BE2C (cell line): Measurements from ENCODE around the gene DESI1.

ENCODE experiments used
- DNase-seq: peaks from one replicate; pipeline ENCODE4 v3.0.0-alpha.2; 2020
- H3K27me3 ChIP-seq: fragments of 250-450 bp; sonication (Bioruptor Pico); 2 replicates; pipeline ENCODE4 v1.5.1; 2020; ENCODE audit warnings: mild to moderate bottlenecking
- H3K36me3 ChIP-seq: fragments of 250-450 bp; sonication (Bioruptor Pico); 2 replicates; pipeline ENCODE4 v1.5.1; 2020; ENCODE audit warnings: mild to moderate bottlenecking
- H3K4me1 ChIP-seq: fragments of 250-450 bp; sonication (Bioruptor Pico); 2 replicates; pipeline ENCODE4 v1.5.1; 2020
- H3K4me3 ChIP-seq: 2 replicates; pipeline ENCODE4 v1.5.1; 2011; ENCODE audit warnings: low read depth, low read length
- H3K9me3 ChIP-seq: fragments of 250-450 bp; sonication (Bioruptor Pico); 2 replicates; pipeline ENCODE4 v1.5.1; 2020
- TF ChIP-seq, protein P1 (sequence below): IDR thresholded peaks from 2 replicates; pipeline ENCODE4 v1.5.1; 2012; ENCODE audit warnings: mild to moderate bottlenecking, low read depth, low read length

The DESI1 gene

DNA sequence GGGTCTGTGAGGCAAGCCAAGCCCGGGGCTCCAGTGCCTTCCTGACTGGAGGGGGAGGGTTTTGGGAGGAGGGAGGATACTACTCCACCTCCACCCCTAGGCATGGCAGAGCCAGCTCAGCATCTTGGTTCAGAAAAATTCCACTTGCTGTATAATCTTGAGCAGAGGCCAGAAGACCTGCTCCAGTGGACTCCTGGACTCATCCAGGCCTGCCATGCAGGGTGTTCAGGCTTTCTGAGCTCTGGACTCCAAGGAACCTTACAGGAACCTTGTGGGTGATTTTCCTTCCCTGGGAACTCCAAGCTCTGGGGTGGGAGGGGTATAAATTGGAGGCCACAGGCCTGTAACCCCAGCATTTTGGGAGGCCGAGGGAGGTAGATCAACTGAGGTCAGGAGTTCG is 50.6 kb downstream of the DESI1 start:
- Histone ChIP-seq H3K9me3 (no peaks in the 10 kb centered on the region), H3K36me3 (no peaks in the 10 kb centered on the region), H3K4me3 (no peak overlapping the region), H3K4me1 (peaks cover 11% of the 10 kb centered on the region), H3K27me3 (no peaks in the 10 kb centered on the region)
- DNase-seq = no peak
- TF ChIP-seq, protein P1, sequence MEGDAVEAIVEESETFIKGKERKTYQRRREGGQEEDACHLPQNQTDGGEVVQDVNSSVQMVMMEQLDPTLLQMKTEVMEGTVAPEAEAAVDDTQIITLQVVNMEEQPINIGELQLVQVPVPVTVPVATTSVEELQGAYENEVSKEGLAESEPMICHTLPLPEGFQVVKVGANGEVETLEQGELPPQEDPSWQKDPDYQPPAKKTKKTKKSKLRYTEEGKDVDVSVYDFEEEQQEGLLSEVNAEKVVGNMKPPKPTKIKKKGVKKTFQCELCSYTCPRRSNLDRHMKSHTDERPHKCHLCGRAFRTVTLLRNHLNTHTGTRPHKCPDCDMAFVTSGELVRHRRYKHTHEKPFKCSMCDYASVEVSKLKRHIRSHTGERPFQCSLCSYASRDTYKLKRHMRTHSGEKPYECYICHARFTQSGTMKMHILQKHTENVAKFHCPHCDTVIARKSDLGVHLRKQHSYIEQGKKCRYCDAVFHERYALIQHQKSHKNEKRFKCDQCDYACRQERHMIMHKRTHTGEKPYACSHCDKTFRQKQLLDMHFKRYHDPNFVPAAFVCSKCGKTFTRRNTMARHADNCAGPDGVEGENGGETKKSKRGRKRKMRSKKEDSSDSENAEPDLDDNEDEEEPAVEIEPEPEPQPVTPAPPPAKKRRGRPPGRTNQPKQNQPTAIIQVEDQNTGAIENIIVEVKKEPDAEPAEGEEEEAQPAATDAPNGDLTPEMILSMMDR = no peak

- H3K4me3 ChIP-seq = no peak overlapping the region
- H3K9me3 ChIP-seq = no peaks in the 10 kb centered on the region
- TF ChIP-seq, protein P1 = no peak
- H3K27me3 ChIP-seq = no peaks in the 10 kb centered on the region
- H3K4me1 ChIP-seq = peaks cover 11% of the 10 kb centered on the region
- DNase-seq = peak; percentile 72
- H3K36me3 ChIP-seq = no peaks in the 10 kb centered on the region
Observed at GRCh38 chr22:41568811-41569210, 52.0 kb downstream of the DESI1 start.

GRCh38 chr22:41567512-41567768 is 53.4 kb downstream of the DESI1 start:
- DNase-seq = no peak
- Histone ChIP-seq H3K36me3 (no peaks in the 10 kb centered on the region), H3K4me3 (no peak overlapping the region), H3K4me1 (peaks cover 19% of the 10 kb centered on the region), H3K9me3 (no peaks in the 10 kb centered on the region), H3K27me3 (no peaks in the 10 kb centered on the region)
- TF ChIP-seq, protein P1 = no peak

DNA sequence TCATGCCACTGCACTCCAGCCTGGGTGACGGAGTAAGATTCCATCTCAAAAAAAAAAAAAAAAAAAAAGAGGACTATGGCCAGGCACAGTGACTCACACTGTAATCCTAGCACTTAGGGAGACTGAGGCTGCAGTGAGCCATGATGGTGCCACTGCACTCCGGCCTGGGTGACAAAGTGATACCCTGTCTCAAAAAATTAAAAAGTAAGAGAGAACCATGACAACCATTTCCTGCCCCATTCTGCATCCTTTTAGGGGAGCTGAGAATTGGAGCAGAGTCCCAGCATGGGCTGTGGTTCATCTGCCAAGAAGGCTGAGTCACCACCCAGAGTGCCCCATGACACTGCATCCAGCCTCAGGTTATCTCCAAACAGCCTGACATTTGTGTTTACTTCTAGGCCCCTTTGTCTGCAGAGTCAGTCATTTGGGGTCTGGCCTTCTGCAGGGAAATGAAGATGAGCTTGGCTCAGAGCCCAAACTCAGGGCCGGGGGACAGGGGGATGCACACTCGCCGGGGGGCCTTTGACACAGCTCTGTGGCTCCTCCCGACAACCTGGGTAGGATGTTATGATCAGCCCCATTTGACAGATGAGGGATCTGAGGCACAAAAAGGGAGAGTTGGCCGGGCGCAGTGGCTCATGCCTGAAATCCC is 55.3 kb downstream of the DESI1 start:
- Histone ChIP-seq H3K9me3 (no peaks in the 10 kb centered on the region), H3K4me3 (no peak overlapping the region), H3K27me3 (no peaks in the 10 kb centered on the region), H3K4me1 (peaks cover 30% of the 10 kb centered on the region), H3K36me3 (no peaks in the 10 kb centered on the region)
- TF ChIP-seq, protein P1 = no peak
- peak; percentile 81 for DNase-seq

GRCh38 chr22:41564563-41564962 is 56.3 kb downstream of the DESI1 start:
- no peak for DNase-seq
- Histone ChIP-seq H3K27me3 (no peaks in the 10 kb centered on the region), H3K36me3 (no peaks in the 10 kb centered on the region), H3K4me3 (no peak overlapping the region), H3K4me1 (peaks cover 36% of the 10 kb centered on the region), H3K9me3 (no peaks in the 10 kb centered on the region)
- TF ChIP-seq, protein P1 = no peak

DNA sequence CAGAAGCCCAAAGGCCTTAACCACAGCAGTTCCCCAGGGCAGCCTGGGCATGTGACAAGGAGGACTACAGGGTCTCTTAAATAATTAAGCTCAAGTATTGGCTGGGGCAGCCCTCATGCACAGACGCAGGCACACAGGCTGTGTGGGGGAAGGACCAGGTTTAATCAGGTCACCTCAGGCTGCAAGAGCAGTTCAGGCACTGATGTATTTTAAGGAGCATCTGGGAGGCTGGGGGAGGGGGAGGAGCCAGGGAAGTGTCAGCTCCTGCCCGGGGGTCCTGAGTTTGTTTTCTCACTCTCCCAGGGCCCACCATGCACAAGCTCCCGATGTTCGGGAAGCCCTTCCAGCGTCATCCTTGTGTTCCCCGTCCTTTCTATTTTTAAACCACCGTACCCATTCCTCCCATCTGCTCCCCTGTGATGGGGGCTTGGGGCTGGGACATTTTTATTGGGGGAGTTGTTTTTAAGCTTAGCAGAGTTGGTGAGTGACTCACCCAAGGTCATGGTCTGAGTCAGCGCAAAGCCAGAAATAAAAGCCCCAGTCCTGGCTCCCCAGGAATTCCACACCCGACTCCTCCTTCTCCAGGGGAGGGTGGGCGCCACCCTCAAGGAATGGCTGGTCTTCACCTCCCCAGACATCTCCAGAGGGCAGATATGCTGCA is 57.7 kb downstream of the DESI1 start:
- H3K9me3 ChIP-seq = no peaks in the 10 kb centered on the region
- peaks cover 25% of the 10 kb centered on the region for H3K4me1 ChIP-seq
- no peak overlapping the region for H3K4me3 ChIP-seq
- DNase-seq = peak; percentile 30
- TF ChIP-seq, protein P1 = no peak
- no peaks in the 10 kb centered on the region for H3K36me3 ChIP-seq
- no peaks in the 10 kb centered on the region for H3K27me3 ChIP-seq
